H1 (cell line): Measurements from ENCODE around the gene BABAM1. TPM values are rescaled to one million over a fixed set of nuclear protein-coding genes. Genes with fewer than 3 reads are reported as not detected.

Experiments
- CTCF ChIA-PET: fragments of 300-600 bp; sonication (Branson Sonifier 250); formaldehyde crosslinking; loops from one replicate; lab custom pipeline; 2021; ENCODE audit not compliant: partially characterized antibody; lab: Charles Lee
- POLR2A ChIA-PET: fragments of 300-600 bp; sonication (Branson Sonifier 250); formaldehyde crosslinking; loops from one replicate; lab custom pipeline; 2021; ENCODE audit warnings: inconsistent platforms; ENCODE audit not compliant: partially characterized antibody; lab: Charles Lee
- DNase-seq, 2 experiments: peaks; one replicate each; pipeline versions ENCODE4 v3.0.0 to v3.0.0-alpha.2; 2010 to 2022; ENCODE audit warnings: low spot score in 2 of 2, low read depth in 1 of 2, mixed read lengths in 1 of 2
- FAIRE-seq: peaks from 2 replicates; lab custom pipeline; 2011; peaks lifted over from hg19 to GRCh38; lab: Jason Lieb, UNC
- H2AFZ ChIP-seq: 2 replicates; pipeline ENCODE4 v1.8.1; 2012; ENCODE audit warnings: low read length, inconsistent platforms
- H2AK5ac ChIP-seq: 2 replicates; pipeline ENCODE4 v1.6.1; 2013; ENCODE audit warnings: low read depth, low read length
- H2BK120ac ChIP-seq: replicated peaks from 2 replicates; pipeline ENCODE3; 2013; ENCODE audit warnings: low read depth, low read length, inconsistent platforms
- H2BK12ac ChIP-seq: 2 replicates; pipeline ENCODE4 v1.6.1; 2013; ENCODE audit warnings: low read depth, low read length
- H2BK15ac ChIP-seq: 2 replicates; pipeline ENCODE4 v1.6.1; 2013; ENCODE audit warnings: low read length
- H2BK20ac ChIP-seq: 2 replicates; pipeline ENCODE4 v1.6.1; 2013; ENCODE audit warnings: low read length
- H2BK5ac ChIP-seq: 2 replicates; pipeline ENCODE4 v1.6.1; 2013; ENCODE audit warnings: low read depth, low read length
- H3K14ac ChIP-seq: 2 replicates; pipeline ENCODE4 v1.6.1; 2013; ENCODE audit warnings: inconsistent platforms; ENCODE audit not compliant: insufficient read length
- H3K18ac ChIP-seq: 2 replicates; pipeline ENCODE4 v1.6.1; 2013; ENCODE audit warnings: low read length; ENCODE audit errors: extremely low read depth
- H3K23ac ChIP-seq: 2 replicates; pipeline ENCODE4 v1.6.1; 2013; ENCODE audit warnings: inconsistent platforms; ENCODE audit not compliant: insufficient read length
- H3K23me2 ChIP-seq: 2 replicates; pipeline ENCODE4 v1.6.1; 2013; ENCODE audit warnings: low read depth, low read length
- H3K27ac ChIP-seq: 2 replicates; pipeline ENCODE4 v1.6.1; 2011; ENCODE audit warnings: low read depth, low read length, inconsistent platforms
- H3K27me3 ChIP-seq, 4 experiments: replicated peaks in 1 of 4; 1 replicate in 1 of 4; 2 replicates in 3 of 4; pipeline versions ENCODE4 v1.6.1 to v1.8.1; 2011 to 2013; ENCODE audit warnings: low read length in 3 of 4, mild to moderate bottlenecking in 3 of 4, inconsistent platforms in 2 of 4, mixed read lengths in 2 of 4, moderate library complexity in 1 of 4; ENCODE audit not compliant: control insufficient read depth in 3 of 4, insufficient read depth in 3 of 4; ENCODE audit errors: extremely low read depth in 1 of 4
- H3K36me3 ChIP-seq, 4 experiments: 2 replicates each; pipeline versions ENCODE4 v1.6.1 to v1.8.1; 2011 to 2013; ENCODE audit warnings: mild to moderate bottlenecking in 4 of 4, low read length in 3 of 4, moderate library complexity in 2 of 4, control low read depth in 1 of 4, inconsistent platforms in 1 of 4; ENCODE audit not compliant: insufficient read depth in 4 of 4, control insufficient read depth in 2 of 4
- H3K4ac ChIP-seq: replicated peaks from 2 replicates; pipeline ENCODE3; 2013; ENCODE audit warnings: low read length, low read depth, mixed read lengths, inconsistent platforms; ENCODE audit not compliant: insufficient read length
- H3K4me1 ChIP-seq, 4 experiments: replicated peaks in 1 of 4; 1 replicate in 1 of 4; 2 replicates in 3 of 4; pipeline versions ENCODE4 v1.6.1 to v1.8.1; 2011 to 2013; ENCODE audit warnings: low read length in 3 of 4, inconsistent platforms in 2 of 4, mixed read lengths in 1 of 4; ENCODE audit not compliant: insufficient read depth in 4 of 4, control insufficient read depth in 3 of 4
- H3K4me2 ChIP-seq, 2 experiments: 2 replicates each; pipeline versions ENCODE4 v1.6.1 to v1.8.1; 2011 to 2013; ENCODE audit warnings: low read depth in 2 of 2, low read length in 2 of 2, control low read depth in 1 of 2, inconsistent platforms in 1 of 2, mild to moderate bottlenecking in 1 of 2; ENCODE audit not compliant: insufficient read depth in 1 of 2
- H3K4me3 ChIP-seq, 4 experiments: fragments of 200-600, 300-600 bp in 1 of 4; sonication (generic), shearing (Covaris generic), sonication (Bioruptor Twin) in 1 of 4; 2 replicates each; pipeline versions ENCODE4 v1.5.1 to v1.8.1; 2011 to 2016; ENCODE audit warnings: low read length in 4 of 4, low read depth in 3 of 4, control low read depth in 2 of 4, inconsistent platforms in 2 of 4, mild to moderate bottlenecking in 2 of 4, mixed read lengths in 1 of 4, moderate library complexity in 1 of 4; ENCODE audit not compliant: insufficient read depth in 2 of 4; ENCODE audit errors: extremely low read depth in 1 of 4
- H3K56ac ChIP-seq: replicated peaks from 2 replicates; pipeline ENCODE3; 2013; ENCODE audit warnings: low read depth, mild to moderate bottlenecking, mixed read lengths, low read length, inconsistent platforms; ENCODE audit not compliant: insufficient read length
- H3K79me1 ChIP-seq: 2 replicates; pipeline ENCODE4 v1.6.1; 2013; ENCODE audit warnings: low read depth, low read length, control low read depth
- H3K79me2 ChIP-seq, 2 experiments: 2 replicates each; pipeline versions ENCODE4 v1.6.1 to v1.8.1; 2012 to 2013; ENCODE audit warnings: low read length in 2 of 2, mild to moderate bottlenecking in 2 of 2, inconsistent platforms in 1 of 2; ENCODE audit not compliant: insufficient read depth in 2 of 2, control insufficient read depth in 1 of 2
- H3K9ac ChIP-seq, 4 experiments: replicated peaks in 1 of 4; 1 replicate in 1 of 4; 2 replicates in 3 of 4; pipeline versions ENCODE4 v1.6.1 to v1.8.1; 2011 to 2013; ENCODE audit warnings: low read depth in 3 of 4, low read length in 3 of 4, control low read depth in 2 of 4, mild to moderate bottlenecking in 2 of 4, moderate library complexity in 2 of 4, inconsistent platforms in 1 of 4; ENCODE audit errors: extremely low read depth in 1 of 4
- H3K9me3 ChIP-seq, 2 experiments: 2 replicates each; pipeline versions ENCODE4 v1.6.1 to v1.8.1; 2012 to 2013; ENCODE audit warnings: mild to moderate bottlenecking in 2 of 2, moderate library complexity in 2 of 2, control low read depth in 1 of 2, inconsistent platforms in 1 of 2, low read depth in 1 of 2, low read length in 1 of 2, mixed read lengths in 1 of 2; ENCODE audit not compliant: insufficient read depth in 2 of 2
- H4K20me1 ChIP-seq, 2 experiments: replicated peaks in 1 of 2; 2 replicates each; pipeline versions ENCODE3 to v1.8.1; 2011 to 2013; ENCODE audit warnings: inconsistent platforms in 2 of 2, low read length in 2 of 2, mild to moderate bottlenecking in 1 of 2; ENCODE audit not compliant: insufficient read depth in 2 of 2, control insufficient read depth in 1 of 2
- H4K5ac ChIP-seq: 2 replicates; pipeline ENCODE4 v1.6.1; 2013; ENCODE audit warnings: low read length, low read depth, mixed read lengths, inconsistent platforms; ENCODE audit not compliant: insufficient read length
- H4K8ac ChIP-seq: 2 replicates; pipeline ENCODE4 v1.8.0; 2013; ENCODE audit warnings: mild to moderate bottlenecking, moderate library complexity, low read length, inconsistent platforms; ENCODE audit not compliant: insufficient read depth; ENCODE audit errors: extremely low read depth
- H4K91ac ChIP-seq: replicated peaks from 2 replicates; pipeline ENCODE3; 2013; ENCODE audit warnings: low read length, mixed read lengths, inconsistent platforms; ENCODE audit not compliant: insufficient read length
- CBX5 ChIP-seq: fragments of 300-800, 300-1000 bp; sonication (generic); IDR thresholded peaks from 2 replicates; pipeline ENCODE4 v1.7.1; 2016; ENCODE audit warnings: antibody characterized with exemption, low read length, low read depth
- CHD2 ChIP-seq: IDR thresholded peaks from 2 replicates; pipeline ENCODE4 v1.6.1; 2012; ENCODE audit warnings: low read length, improper control_type of control experiment
- FOSL1 ChIP-seq: IDR thresholded peaks from 2 replicates; pipeline ENCODE4 v1.6.1; 2011; ENCODE audit warnings: mild to moderate bottlenecking, low read depth, low read length, moderate library complexity; ENCODE audit not compliant: insufficient read depth
- GTF2F1 ChIP-seq: IDR thresholded peaks from 2 replicates; pipeline ENCODE4 v1.6.1; 2012; ENCODE audit warnings: low read depth, low read length, improper control_type of control experiment, borderline replicate concordance
- HDAC2 ChIP-seq, 2 experiments: fragments of 300-600 bp in 1 of 2; sonication (generic) in 1 of 2; IDR thresholded peaks; 2 replicates each; pipeline ENCODE4 v1.6.1; 2011 to 2012; ENCODE audit warnings: low read depth in 2 of 2, low read length in 2 of 2, mild to moderate bottlenecking in 2 of 2, moderate library complexity in 2 of 2, borderline replicate concordance in 1 of 2, inconsistent platforms in 1 of 2
- RXRA ChIP-seq: IDR thresholded peaks from 2 replicates; pipeline ENCODE4 v1.6.1; 2011; ENCODE audit warnings: low read depth, mild to moderate bottlenecking, low read length, moderate library complexity; ENCODE audit not compliant: insufficient read depth
- SIRT6 ChIP-seq: IDR thresholded peaks from one replicate; pipeline ENCODE4 v1.7.1; 2012; ENCODE audit warnings: low read length, inconsistent platforms
- SP1 ChIP-seq: IDR thresholded peaks from 2 replicates; pipeline ENCODE4 v1.6.1; 2011; ENCODE audit warnings: low read depth, low read length
- SUZ12 ChIP-seq: fragments of 200-600 bp; sonication (generic); IDR thresholded peaks from 2 replicates; pipeline ENCODE4 v1.6.1; 2012; ENCODE audit warnings: mild to moderate bottlenecking, inconsistent platforms, low read length, moderate library complexity, mixed read lengths
- WGBS, 2 experiments: shearing (Covaris generic) in 1 of 2; methylation state at CpG; one replicate each; pipeline versions ENCODE4 v1.1.6 to v1.1.7; 2013 to 2015; ENCODE audit warnings: low lambda C conversion rate in 2 of 2, mixed read lengths in 2 of 2, inconsistent platforms in 1 of 2, low coverage in 1 of 2, missing lambda C conversion rate in 1 of 2; ENCODE audit not compliant: insufficient replicate concordance in 2 of 2, insufficient coverage in 1 of 2, insufficient read length in 1 of 2; ENCODE audit errors: extremely low coverage in 1 of 2, missing lambda C conversion rate in 1 of 2; 5-methylcytosine and 5-hydroxymethylcytosine counted together
- polyA plus RNA-seq, 7 experiments: library from polyadenylated mRNA; depleted of rRNA in 3 of 7; stranded (reverse) in 5 of 7; unstranded in 2 of 7; fragments of >200 nt in 5 of 7; fragments of 200-250 nt in 2 of 7; gene quantifications; 1 replicate in 5 of 7; 2 replicates in 1 of 7; 4 replicates in 1 of 7; pipeline versions ENCODE4 v1.2.1 to v1.2.3, GENCODE V29; 2011 to 2013; ENCODE audit warnings: missing spikeins in 2 of 7, mixed read lengths in 2 of 7
- total RNA-seq: library from RNA; stranded (reverse); fragmentation: NEBNext Ultra II Directional; extraction: Animal tissue kit (Norgen Biotek cat#: 25700); gene quantifications from 2 replicates; pipeline ENCODE4 v1.2.1, GENCODE V29; 2021

BABAM1 gene
- total and polyA plus RNA-seq, 2 of the 8 experiments (the other 6 are each of a cell fraction or from before 2014, with no cell fraction given) = 127 to 133 TPM

DNA sequence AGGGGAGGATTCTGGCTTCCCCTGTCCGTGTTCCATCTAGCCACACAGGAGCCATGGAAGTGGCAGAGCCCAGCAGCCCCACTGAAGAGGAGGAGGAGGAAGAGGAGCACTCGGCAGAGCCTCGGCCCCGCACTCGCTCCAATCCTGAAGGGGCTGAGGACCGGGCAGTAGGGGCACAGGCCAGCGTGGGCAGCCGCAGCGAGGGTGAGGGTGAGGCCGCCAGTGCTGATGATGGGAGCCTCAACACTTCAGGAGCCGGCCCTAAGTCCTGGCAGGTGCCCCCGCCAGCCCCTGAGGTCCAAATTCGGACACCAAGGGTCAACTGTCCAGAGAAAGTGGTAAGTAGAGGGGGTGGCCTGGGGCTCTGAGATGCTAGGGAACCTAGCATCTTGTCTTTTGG lies 1.5 kb downstream of the BABAM1 start:
- FAIRE-seq (no peak), DNase-seq (no peak)
- no peak overlapping the region for H3K4ac ChIP-seq
- H2BK120ac ChIP-seq = no peak overlapping the region
- no peak overlapping the region for H4K91ac ChIP-seq
- no peak overlapping the region for H3K9ac ChIP-seq
- WGBS, 2 experiments = 93% methylated on average over 13 of the region's 13 CpGs; no CpG with 5 or more reads in 1 of the 2 experiments
- ChIA-PET POLR2A (interaction anchor here (1.5 to 12.8 kb wide), 4 partner anchors 10 to 25 kb away, joined by 6 to 113 read pairs (median 12); partner anchors contain the start of gene ANKLE1), CTCF (no interaction called here)
- H3K27ac ChIP-seq = no peak overlapping the region
- H3K36me3 ChIP-seq = peaks cover 5 to 18% (median 13%) of the 10 kb centered on the region in 4 experiments; a peak in 5 of 8 replicates
- no peak overlapping the region for H3K18ac ChIP-seq
- H3K27me3 ChIP-seq = no peaks in the 10 kb centered on the region
- H2AK5ac ChIP-seq = no peak overlapping the region
- H3K79me2 ChIP-seq = peaks cover 3 to 12% of the 10 kb centered on the region in 2 experiments; a peak in 3 of 4 replicates
- no peak overlapping the region for H4K5ac ChIP-seq
- H2BK15ac ChIP-seq = no peak overlapping the region
- H2BK5ac ChIP-seq = no peak overlapping the region
- H3K79me1 ChIP-seq = no peaks in the 10 kb centered on the region; the same call in 1 of the 2 replicates
- no peaks in the 10 kb centered on the region for H4K20me1 ChIP-seq
- H2BK20ac ChIP-seq = no peak overlapping the region
- H3K9me3 ChIP-seq = no peaks in the 10 kb centered on the region
- H2BK12ac ChIP-seq = no peak overlapping the region
- H2AFZ ChIP-seq = no peak overlapping the region
- no peak overlapping the region for H3K56ac ChIP-seq
- no peak overlapping the region for H3K23ac ChIP-seq
- no peaks in the 10 kb centered on the region for H3K23me2 ChIP-seq
- no peak overlapping the region; a peak in 1 of 4 replicates for H3K4me2 ChIP-seq
- TF ChIP-seq SUZ12 = no peak
- no peak for TF ChIP-seq RXRA
- TF ChIP-seq FOSL1 = no peak
- no peak for TF ChIP-seq GTF2F1
- TF ChIP-seq HDAC2 (IDR thresholded peaks at IDR 0.05; ENCODE audit: borderline replicate concordance in 1 of 2, low read depth in 2 of 2, low read length in 2 of 2) = no peak
- TF ChIP-seq SIRT6 = no peak
- TF ChIP-seq CBX5 = no peak
- TF ChIP-seq CHD2 = no peak
- TF ChIP-seq SP1 = no peak
- H3K4me1 ChIP-seq = peaks cover 0 to 8% (median 2%) of the 10 kb centered on the region in 4 experiments; a peak in 5 of 7 replicates
- no peak overlapping the region for H4K8ac ChIP-seq
- no peak overlapping the region for H3K14ac ChIP-seq
- H3K4me3 ChIP-seq = no peak overlapping the region
